ENCODE measurements around the gene MTHFSD. TPM values are rescaled to one million over a fixed set of nuclear protein-coding genes. Genes with fewer than 3 reads are reported as not detected.

MTHFSD gene
- polyA plus RNA-seq, 4 donors: 7.6 to 22.2 (median 14.5) TPM

DNA sequence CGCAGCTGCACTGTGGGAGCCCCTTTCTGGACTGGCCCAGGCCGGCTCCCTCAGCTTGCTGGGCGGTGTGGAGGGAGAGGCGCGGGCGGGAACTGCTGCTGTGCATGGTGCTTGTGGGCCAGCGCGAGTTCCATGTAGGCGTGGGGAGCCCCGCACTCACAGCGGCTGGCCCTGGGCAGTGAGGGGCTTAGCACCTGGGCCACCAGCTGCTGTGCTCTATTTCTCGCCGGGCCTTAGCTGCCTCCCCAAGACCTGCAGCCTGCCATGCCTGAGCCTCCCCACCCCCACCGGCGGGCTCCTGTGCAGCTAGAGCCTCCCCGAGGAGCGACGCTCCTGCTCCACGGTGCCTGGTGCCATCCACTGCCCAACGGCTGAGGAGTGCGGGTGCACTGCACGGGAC lies 1.7 kb downstream of the MTHFSD start:
- H3K4me1 ChIP-seq (ENCODE audit: control insufficient read depth in 3 of 3, insufficient read depth in 2 of 3, low read depth in 1 of 3, low read length in 2 of 3): peaks cover 0 to 10% (median 6%) of the 10 kb centered on the region in 3 donors
- FAIRE-seq: no peak
- 94 to 98% (median 97%) methylated on average over 22 of the region's 22 CpGs for WGBS, 3 donors
- H3K9me3 ChIP-seq (ENCODE audit: control insufficient read depth in 2 of 2, insufficient read depth in 1 of 2, low read depth in 1 of 2, low read length in 1 of 2): no peaks in the 10 kb centered on the region
- H3K4me3 ChIP-seq (ENCODE audit: low read depth in 1 of 3, low read length in 3 of 3): no peak overlapping the region
- no peak for DNase-seq
- H3K27me3 ChIP-seq (ENCODE audit: control insufficient read depth in 3 of 3, insufficient read depth in 3 of 3, low read length in 3 of 3): no peaks in the 10 kb centered on the region
- H3K36me3 ChIP-seq (ENCODE audit: control insufficient read depth in 3 of 3, insufficient read depth in 2 of 3, low read depth in 1 of 3, low read length in 3 of 3): peaks cover 2 to 27% (median 2%) of the 10 kb centered on the region in 3 donors
- no peak overlapping the region for H3K27ac ChIP-seq (ENCODE audit: low read depth in 1 of 3, low read length in 2 of 3)

DNA sequence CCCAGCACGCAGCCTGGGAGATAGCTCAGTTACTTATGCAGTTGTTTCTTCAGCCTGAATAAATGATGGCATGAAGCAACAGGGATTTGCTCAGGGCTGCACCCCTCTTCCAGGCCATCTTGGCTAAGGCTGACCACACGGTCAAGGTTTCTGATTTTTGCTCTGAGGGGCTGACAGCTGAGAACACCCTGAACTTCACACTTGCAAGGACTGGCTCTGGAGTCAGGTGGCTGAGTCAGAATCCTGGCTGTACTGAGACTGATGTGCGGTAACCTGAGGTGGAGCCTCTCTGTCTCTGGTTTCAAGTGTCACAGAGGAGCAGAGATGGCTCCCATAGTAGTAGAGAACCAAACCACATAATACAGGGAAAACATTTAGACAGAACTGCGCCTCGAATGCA lies 4.8 kb downstream of the MTHFSD start:
- DNase-seq (no peak), FAIRE-seq (no peak)
- no peak overlapping the region for H3K27ac ChIP-seq (ENCODE audit: low read depth in 1 of 3, low read length in 2 of 3)
- H3K4me3 ChIP-seq (ENCODE audit: low read depth in 1 of 3, low read length in 3 of 3): no peak overlapping the region
- H3K27me3 ChIP-seq (ENCODE audit: control insufficient read depth in 3 of 3, insufficient read depth in 3 of 3, low read length in 3 of 3): no peaks in the 10 kb centered on the region
- WGBS, 3 donors: 94 to 96% (median 96%) methylated on average over 5 of the region's 5 CpGs
- H3K9me3 ChIP-seq (ENCODE audit: control insufficient read depth in 2 of 2, insufficient read depth in 1 of 2, low read depth in 1 of 2, low read length in 1 of 2): no peaks in the 10 kb centered on the region
- H3K4me1 ChIP-seq (ENCODE audit: control insufficient read depth in 3 of 3, insufficient read depth in 2 of 3, low read depth in 1 of 3, low read length in 2 of 3): peaks cover 0 to 6% (median 5%) of the 10 kb centered on the region in 3 donors
- peaks cover 7 to 44% (median 10%) of the 10 kb centered on the region in 3 donors for H3K36me3 ChIP-seq (ENCODE audit: control insufficient read depth in 3 of 3, insufficient read depth in 2 of 3, low read depth in 1 of 3, low read length in 3 of 3)

DNA sequence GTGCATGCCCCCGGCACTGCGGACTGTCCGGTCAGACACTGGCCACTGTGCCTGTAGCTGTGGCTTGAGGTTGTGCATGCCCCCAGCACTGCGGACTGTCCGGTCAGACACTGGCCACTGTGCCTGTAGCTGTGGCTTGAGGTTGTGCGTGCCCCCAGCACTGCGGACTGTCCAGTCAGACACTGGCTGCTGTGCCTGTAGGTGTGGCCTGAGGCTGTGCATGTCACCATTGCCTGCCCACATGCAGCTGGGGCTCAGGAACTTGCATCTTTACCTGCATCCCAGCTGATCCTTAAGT lies 5.2 kb downstream of the MTHFSD start:
- no peaks in the 10 kb centered on the region for H3K27me3 ChIP-seq (ENCODE audit: control insufficient read depth in 3 of 3, insufficient read depth in 3 of 3, low read length in 3 of 3)
- FAIRE-seq (no peak), DNase-seq (no peak)
- H3K4me1 ChIP-seq (ENCODE audit: control insufficient read depth in 3 of 3, insufficient read depth in 2 of 3, low read depth in 1 of 3, low read length in 2 of 3): peaks cover 0 to 6% (median 3%) of the 10 kb centered on the region in 3 donors
- 96 to 99% (median 99%) methylated on average over 7 of the region's 7 CpGs for WGBS, 3 donors
- H3K27ac ChIP-seq (ENCODE audit: low read depth in 1 of 3, low read length in 2 of 3): no peak overlapping the region
- H3K9me3 ChIP-seq (ENCODE audit: control insufficient read depth in 2 of 2, insufficient read depth in 1 of 2, low read depth in 1 of 2, low read length in 1 of 2): no peaks in the 10 kb centered on the region
- peaks cover 7 to 44% (median 10%) of the 10 kb centered on the region in 3 donors for H3K36me3 ChIP-seq (ENCODE audit: control insufficient read depth in 3 of 3, insufficient read depth in 2 of 3, low read depth in 1 of 3, low read length in 3 of 3)
- no peak overlapping the region for H3K4me3 ChIP-seq (ENCODE audit: low read depth in 1 of 3, low read length in 3 of 3)

GRCh38 chr16:86549076-86549892 lies 5.8 kb downstream of the MTHFSD start:
- H3K36me3 ChIP-seq (ENCODE audit: control insufficient read depth in 3 of 3, insufficient read depth in 2 of 3, low read depth in 1 of 3, low read length in 3 of 3): peaks cover 7 to 44% (median 10%) of the 10 kb centered on the region in 3 donors

GRCh38 chr16:86547286-86547685 lies 7.7 kb downstream of the MTHFSD start:
- no peak overlapping the region for H3K4me3 ChIP-seq (ENCODE audit: low read depth in 1 of 3, low read length in 3 of 3)

More at GRCh38 chr16:86549076-86549892, 5.8 kb downstream of the MTHFSD start:
- no peak overlapping the region for H3K27ac ChIP-seq (ENCODE audit: low read depth in 1 of 3, low read length in 2 of 3)
- WGBS, 3 donors: 75 to 84% (median 80%) methylated on average over 8 of the region's 8 CpGs
- peaks cover 0 to 3% (median 2%) of the 10 kb centered on the region in 3 donors for H3K4me1 ChIP-seq (ENCODE audit: control insufficient read depth in 3 of 3, insufficient read depth in 2 of 3, low read depth in 1 of 3, low read length in 2 of 3)
- DNase-seq: no peak
- no peaks in the 10 kb centered on the region for H3K9me3 ChIP-seq (ENCODE audit: control insufficient read depth in 2 of 2, insufficient read depth in 1 of 2, low read depth in 1 of 2, low read length in 1 of 2)
- FAIRE-seq: no peak
- no peak overlapping the region for H3K4me3 ChIP-seq (ENCODE audit: low read depth in 1 of 3, low read length in 3 of 3)
- no peaks in the 10 kb centered on the region for H3K27me3 ChIP-seq (ENCODE audit: control insufficient read depth in 3 of 3, insufficient read depth in 3 of 3, low read length in 3 of 3)

GRCh38 chr16:86546638-86547013 lies 8.4 kb downstream of the MTHFSD start:
- DNase-seq: peak in 1 of 2 donors; percentile 16
- no peaks in the 10 kb centered on the region for H3K9me3 ChIP-seq (ENCODE audit: control insufficient read depth in 2 of 2, insufficient read depth in 1 of 2, low read depth in 1 of 2, low read length in 1 of 2)
- 29 to 81% (median 61%) methylated on average over 8 of the region's 8 CpGs for WGBS, 3 donors
- no peaks in the 10 kb centered on the region for H3K4me1 ChIP-seq (ENCODE audit: control insufficient read depth in 3 of 3, insufficient read depth in 2 of 3, low read depth in 1 of 3, low read length in 2 of 3)
- no peaks in the 10 kb centered on the region for H3K27me3 ChIP-seq (ENCODE audit: control insufficient read depth in 3 of 3, insufficient read depth in 3 of 3, low read length in 3 of 3)
- no peak overlapping the region for H3K4me3 ChIP-seq (ENCODE audit: low read depth in 1 of 3, low read length in 3 of 3)
- H3K36me3 ChIP-seq (ENCODE audit: control insufficient read depth in 3 of 3, insufficient read depth in 2 of 3, low read depth in 1 of 3, low read length in 3 of 3): peaks cover 9 to 54% (median 11%) of the 10 kb centered on the region in 3 donors
- no peak for FAIRE-seq
- H3K27ac ChIP-seq (ENCODE audit: low read depth in 1 of 3, low read length in 2 of 3): no peak overlapping the region

More at GRCh38 chr16:86547286-86547685, 7.7 kb downstream of the MTHFSD start:
- Histone ChIP-seq H3K4me1 (ENCODE audit: control insufficient read depth in 3 of 3, insufficient read depth in 2 of 3, low read depth in 1 of 3, low read length in 2 of 3) (no peaks in the 10 kb centered on the region), H3K9me3 (ENCODE audit: control insufficient read depth in 2 of 2, insufficient read depth in 1 of 2, low read depth in 1 of 2, low read length in 1 of 2) (no peaks in the 10 kb centered on the region), H3K27me3 (ENCODE audit: control insufficient read depth in 3 of 3, insufficient read depth in 3 of 3, low read length in 3 of 3) (no peaks in the 10 kb centered on the region), H3K27ac (ENCODE audit: low read depth in 1 of 3, low read length in 2 of 3) (no peak overlapping the region), H3K36me3 (ENCODE audit: control insufficient read depth in 3 of 3, insufficient read depth in 2 of 3, low read depth in 1 of 3, low read length in 3 of 3) (peaks cover 9 to 54% (median 10%) of the 10 kb centered on the region in 3 donors)
- DNase-seq (no peak), FAIRE-seq (no peak)
- WGBS, 3 donors: 94 to 95% (median 95%) methylated on average over 11 of the region's 11 CpGs

DNA sequence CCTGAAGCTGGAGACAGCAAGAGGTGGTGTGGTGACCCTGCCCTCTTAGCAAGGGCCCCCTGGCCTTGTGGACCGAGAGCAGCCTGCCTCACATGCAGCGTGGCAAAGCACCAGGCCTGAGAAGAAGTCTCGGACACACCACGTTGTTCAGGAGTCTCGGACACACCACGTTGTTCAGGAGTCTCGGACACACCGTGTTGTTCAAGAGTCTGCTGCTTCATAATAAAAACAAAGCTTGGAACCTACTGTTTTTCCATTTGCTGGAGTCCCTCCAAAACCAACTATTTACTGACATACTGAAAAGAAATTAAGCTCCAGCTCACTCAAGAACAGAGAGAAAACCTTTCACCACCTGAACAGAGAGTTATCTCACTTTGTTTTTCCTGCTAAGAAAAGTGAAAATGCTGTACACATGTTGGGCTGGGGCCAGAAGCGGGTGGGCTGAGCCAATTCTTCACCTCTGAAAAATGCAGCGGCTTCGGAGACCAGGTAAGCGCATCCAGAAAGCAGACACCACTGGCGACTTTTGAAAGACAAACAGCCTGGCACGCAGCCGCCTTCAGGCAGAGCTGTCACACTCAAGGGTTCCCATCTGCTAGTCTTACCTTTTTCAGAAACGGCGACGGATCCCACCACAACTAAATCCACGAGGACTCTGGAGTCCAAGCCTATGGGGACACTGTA lies 8.9 kb downstream of the MTHFSD start:
- FAIRE-seq (no peak), DNase-seq (no peak)
- Histone ChIP-seq H3K36me3 (ENCODE audit: control insufficient read depth in 3 of 3, insufficient read depth in 2 of 3, low read depth in 1 of 3, low read length in 3 of 3) (peaks cover 9 to 57% (median 14%) of the 10 kb centered on the region in 3 donors), H3K4me3 (ENCODE audit: low read depth in 1 of 3, low read length in 3 of 3) (no peak overlapping the region), H3K4me1 (ENCODE audit: control insufficient read depth in 3 of 3, insufficient read depth in 2 of 3, low read depth in 1 of 3, low read length in 2 of 3) (no peaks in the 10 kb centered on the region), H3K27me3 (ENCODE audit: control insufficient read depth in 3 of 3, insufficient read depth in 3 of 3, low read length in 3 of 3) (no peaks in the 10 kb centered on the region), H3K27ac (ENCODE audit: low read depth in 1 of 3, low read length in 2 of 3) (no peak overlapping the region), H3K9me3 (ENCODE audit: control insufficient read depth in 2 of 2, insufficient read depth in 1 of 2, low read depth in 1 of 2, low read length in 1 of 2) (no peaks in the 10 kb centered on the region)
- 85 to 90% (median 87%) methylated on average over 19 of the region's 19 CpGs for WGBS, 3 donors

- no peak for FAIRE-seq
- Histone ChIP-seq H3K36me3 (ENCODE audit: control insufficient read depth in 3 of 3, insufficient read depth in 2 of 3, low read depth in 1 of 3, low read length in 3 of 3) (peaks cover 10 to 58% (median 14%) of the 10 kb centered on the region in 3 donors), H3K4me1 (ENCODE audit: control insufficient read depth in 3 of 3, insufficient read depth in 2 of 3, low read depth in 1 of 3, low read length in 2 of 3) (no peaks in the 10 kb centered on the region), H3K9me3 (ENCODE audit: control insufficient read depth in 2 of 2, insufficient read depth in 1 of 2, low read depth in 1 of 2, low read length in 1 of 2) (no peaks in the 10 kb centered on the region), H3K4me3 (ENCODE audit: low read depth in 1 of 3, low read length in 3 of 3) (no peak overlapping the region), H3K27ac (ENCODE audit: low read depth in 1 of 3, low read length in 2 of 3) (no peak overlapping the region), H3K27me3 (ENCODE audit: control insufficient read depth in 3 of 3, insufficient read depth in 3 of 3, low read length in 3 of 3) (no peaks in the 10 kb centered on the region)
- 79 to 89% (median 87%) methylated on average over 12 of the region's 12 CpGs for WGBS, 3 donors
- DNase-seq: no peak
These were observed 9.6 kb downstream of the MTHFSD start for GRCh38 chr16:86545481-86545880.
